SH-SY5Y (cell line): ENCODE data around the gene CDH4.

ENCODE experiments used
- GATA2 ChIP-seq: IDR thresholded peaks from 2 replicates; pipeline ENCODE4 v1.6.1; 2011; ENCODE audit warnings: mild to moderate bottlenecking, low read depth, low read length
- GATA3 ChIP-seq: IDR thresholded peaks from 2 replicates; pipeline ENCODE4 v1.6.1; 2011; ENCODE audit warnings: low read depth, mild to moderate bottlenecking, low read length, moderate library complexity

DNA sequence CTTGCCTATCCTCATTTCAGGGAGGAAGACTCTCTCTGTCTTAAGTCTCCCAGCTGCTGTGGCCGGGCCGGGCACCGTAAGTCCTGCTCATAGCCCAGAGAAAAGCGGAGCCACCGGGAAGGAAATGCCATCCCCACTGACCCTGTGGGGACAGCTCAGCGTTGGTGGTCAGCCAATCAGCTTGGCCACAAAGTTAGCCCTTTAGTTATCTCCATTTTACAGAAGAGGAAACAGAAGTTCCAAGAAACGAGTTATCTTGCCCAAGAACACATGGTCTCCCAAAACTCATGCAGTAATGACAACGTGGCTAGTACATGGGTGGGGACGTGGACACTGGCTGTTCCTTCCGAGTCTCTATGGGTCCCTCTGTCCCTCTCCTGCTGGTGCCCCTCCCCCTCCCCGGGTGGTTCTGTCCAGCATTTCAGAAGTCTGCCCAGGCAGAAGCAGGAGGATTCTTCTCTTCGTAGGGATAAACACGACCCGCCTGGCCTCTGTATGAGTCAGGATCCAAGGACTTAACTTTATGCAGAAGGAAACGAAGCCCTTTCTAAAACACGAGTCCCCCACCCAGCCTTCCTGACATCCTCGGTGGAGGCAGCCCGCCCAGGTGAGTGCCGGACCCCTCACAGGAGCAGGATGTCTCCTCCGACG is 273.8 kb downstream of the CDH4 start:
- TF ChIP-seq GATA2 (no peak), GATA3 (no peak)
